Measurements from ENCODE around the gene RTN4. TPM values are rescaled to one million over a fixed set of nuclear protein-coding genes. Genes with fewer than 3 reads are reported as not detected.

RTN4 gene
- total RNA-seq, 2 donors from 2014 or later, result 199 to 280 TPM

GRCh38 chr2:54954158-54954557, 96.1 kb downstream of the RTN4 start:
- intact Hi-C loops (cut with DNase I), result no loop called here
- Histone ChIP-seq H3K9me3 (no peaks in the 10 kb centered on the region), H3K9ac (ENCODE audit: low read depth in 2 of 2, low read length in 2 of 2) (no peak overlapping the region), H3K4me3 (no peak overlapping the region), H3K27me3 (no peaks in the 10 kb centered on the region), H3K27ac (no peak overlapping the region), H3K36me3 (no peaks in the 10 kb centered on the region), H3K4me1 (no peaks in the 10 kb centered on the region)
- DNase-seq, result no peak
- no peak for TF ChIP-seq CTCF (IDR thresholded peaks at IDR 0.05)

- no peaks in the 10 kb centered on the region for H3K4me1 ChIP-seq
- intact Hi-C loops (cut with DNase I), result no loop called here
- DNase-seq, result no peak
- H3K36me3 ChIP-seq, result no peaks in the 10 kb centered on the region
- H3K27me3 ChIP-seq, result no peaks in the 10 kb centered on the region
- no peak overlapping the region for H3K4me3 ChIP-seq
- no peak overlapping the region for H3K9ac ChIP-seq (ENCODE audit: low read depth in 2 of 2, low read length in 2 of 2)
- H3K9me3 ChIP-seq, result no peaks in the 10 kb centered on the region
- TF ChIP-seq CTCF (IDR thresholded peaks at IDR 0.05), result no peak
- no peak overlapping the region for H3K27ac ChIP-seq
Observed at GRCh38 chr2:54952978-54953456, 97.2 kb downstream of the RTN4 start.

GRCh38 chr2:54952425-54952824, 97.8 kb downstream of the RTN4 start:
- intact Hi-C loops (cut with DNase I), result no loop called here
- no peaks in the 10 kb centered on the region for H3K36me3 ChIP-seq
- no peak overlapping the region for H3K4me3 ChIP-seq
- no peaks in the 10 kb centered on the region for H3K27me3 ChIP-seq
- no peak overlapping the region for H3K9ac ChIP-seq (ENCODE audit: low read depth in 2 of 2, low read length in 2 of 2)
- H3K4me1 ChIP-seq, result no peaks in the 10 kb centered on the region
- TF ChIP-seq CTCF (IDR thresholded peaks at IDR 0.05), result no peak
- H3K9me3 ChIP-seq, result no peaks in the 10 kb centered on the region
- H3K27ac ChIP-seq, result no peak overlapping the region
- no peak for DNase-seq

- Histone ChIP-seq H3K27me3 (no peaks in the 10 kb centered on the region), H3K9ac (ENCODE audit: low read depth in 2 of 2, low read length in 2 of 2) (no peak overlapping the region), H3K4me1 (no peaks in the 10 kb centered on the region), H3K36me3 (no peaks in the 10 kb centered on the region), H3K27ac (no peak overlapping the region), H3K4me3 (no peak overlapping the region), H3K9me3 (no peaks in the 10 kb centered on the region)
- no peak for TF ChIP-seq CTCF (IDR thresholded peaks at IDR 0.05)
- intact Hi-C loops (cut with DNase I), result no loop called here
- no peak for DNase-seq
Observed at GRCh38 chr2:54950811-54951210, 99.4 kb downstream of the RTN4 start.

GRCh38 chr2:54949431-54949830, 100.8 kb downstream of the RTN4 start:
- no peaks in the 10 kb centered on the region for H3K4me1 ChIP-seq
- H3K9me3 ChIP-seq, result no peaks in the 10 kb centered on the region
- H3K27me3 ChIP-seq, result no peaks in the 10 kb centered on the region
- no peaks in the 10 kb centered on the region for H3K36me3 ChIP-seq
- DNase-seq, result no peak
- no peak for TF ChIP-seq CTCF (IDR thresholded peaks at IDR 0.05)
- intact Hi-C loops (cut with DNase I), result no loop called here
- H3K9ac ChIP-seq (ENCODE audit: low read depth in 2 of 2, low read length in 2 of 2), result no peak overlapping the region
- no peak overlapping the region for H3K27ac ChIP-seq
- H3K4me3 ChIP-seq, result no peak overlapping the region

- no peak for TF ChIP-seq CTCF (IDR thresholded peaks at IDR 0.05)
Observed at GRCh38 chr2:54948120-54948519, 102.1 kb downstream of the RTN4 start.

More at GRCh38 chr2:54948120-54948519, 102.1 kb downstream of the RTN4 start:
- no peaks in the 10 kb centered on the region for H3K27me3 ChIP-seq
- H3K9me3 ChIP-seq, result no peaks in the 10 kb centered on the region
- H3K36me3 ChIP-seq, result no peaks in the 10 kb centered on the region
- H3K9ac ChIP-seq (ENCODE audit: low read depth in 2 of 2, low read length in 2 of 2), result no peak overlapping the region
- intact Hi-C loops (cut with DNase I), result no loop called here
- no peak for DNase-seq
- no peak overlapping the region for H3K27ac ChIP-seq
- H3K4me3 ChIP-seq, result no peak overlapping the region
- no peaks in the 10 kb centered on the region for H3K4me1 ChIP-seq
